GM18520 (cell line): ENCODE results near the gene CCPG1.

Source experiments
- ATAC-seq: cut with Tn5 transposase; IDR thresholded peaks from one replicate; pipeline ENCODE4 v1.9.1; 2021; ENCODE audit not compliant: unreplicated experiment

CCPG1 gene

GRCh38 chr15:55383687-55384086, 24.5 kb downstream of the CCPG1 start:
- no peak for ATAC-seq

GRCh38 chr15:55381595-55381994, 26.6 kb downstream of the CCPG1 start:
- no peak for ATAC-seq

- no peak for ATAC-seq
Measured at GRCh38 chr15:55379095-55379494, 29.1 kb downstream of the CCPG1 start.

GRCh38 chr15:55372701-55373440, 35.3 kb downstream of the CCPG1 start:
- no peak for ATAC-seq

GRCh38 chr15:55366981-55367380, 41.2 kb downstream of the CCPG1 start:
- ATAC-seq, result no peak

- no peak for ATAC-seq
Measured at GRCh38 chr15:55362641-55363040, 45.5 kb downstream of the CCPG1 start.

DNA sequence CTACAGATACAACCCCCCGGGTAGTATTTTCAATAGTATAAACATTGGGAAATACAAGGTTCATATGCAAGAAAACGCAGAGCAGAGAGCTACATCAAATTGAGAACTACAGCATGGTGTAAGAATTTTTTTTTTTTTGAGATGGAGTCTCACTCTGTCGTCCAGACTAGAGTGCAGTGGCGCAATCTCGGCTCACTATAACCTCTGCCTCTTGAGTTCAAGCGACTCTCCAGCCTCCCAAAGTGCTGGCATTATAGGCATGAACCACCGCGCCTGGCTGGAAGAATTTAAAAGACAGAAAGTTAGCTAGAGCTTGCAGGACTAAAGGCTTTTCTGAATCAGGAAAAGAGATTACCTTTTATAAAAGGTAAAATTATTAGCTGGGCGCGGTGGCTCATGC, 47.1 kb downstream of the CCPG1 start:
- ATAC-seq, result no peak

GRCh38 chr15:55360256-55360655, 47.9 kb downstream of the CCPG1 start:
- no peak for ATAC-seq

DNA sequence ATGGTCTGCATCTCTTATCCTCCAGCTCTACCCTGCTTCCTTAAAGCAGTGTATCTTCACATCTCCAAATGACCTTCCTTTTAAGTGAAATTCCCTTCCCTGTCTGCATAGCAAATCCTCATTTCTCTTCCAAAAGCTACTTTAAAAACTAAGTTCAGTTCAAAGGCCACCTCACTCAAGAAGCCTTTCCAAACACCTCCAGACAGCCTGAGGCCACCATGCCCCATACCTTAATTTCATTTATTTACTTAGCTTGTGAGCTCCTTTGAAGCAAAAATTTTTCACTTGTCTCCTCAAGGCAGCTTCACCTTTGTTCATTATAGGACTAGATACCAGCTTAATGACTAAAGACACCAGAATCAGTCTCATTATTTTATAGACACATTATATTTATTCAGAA, 49.7 kb downstream of the CCPG1 start:
- no peak for ATAC-seq

GRCh38 chr15:55357774-55358173, 50.4 kb downstream of the CCPG1 start:
- no peak for ATAC-seq

DNA sequence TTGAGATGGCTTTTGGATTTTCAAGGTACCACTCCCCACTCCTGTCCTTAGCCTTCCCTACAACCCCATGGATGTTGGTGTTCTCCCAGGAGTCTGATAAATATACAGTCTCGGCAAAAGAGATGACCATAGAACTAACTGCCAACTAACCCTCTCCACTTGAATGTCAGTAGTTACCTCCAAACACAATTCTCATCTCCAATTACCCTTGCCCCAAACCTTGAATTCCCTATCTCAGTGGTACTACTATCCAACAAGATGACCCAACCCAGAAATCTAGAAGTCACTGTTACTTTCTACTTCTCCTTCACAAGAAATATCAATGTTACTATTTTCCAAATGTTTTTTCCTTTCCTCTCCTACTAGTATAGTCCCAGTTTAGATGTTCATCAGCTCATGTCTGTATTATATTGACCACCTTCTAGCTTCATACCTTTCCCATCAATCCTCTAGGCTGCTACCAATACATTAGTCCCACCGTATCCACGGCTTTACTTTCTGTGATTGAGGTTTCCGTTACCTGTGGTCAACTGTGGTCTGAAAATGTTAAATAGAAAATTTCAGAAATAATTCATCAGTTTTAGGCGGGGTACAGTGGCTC, 51.1 kb downstream of the CCPG1 start:
- no peak for ATAC-seq

DNA sequence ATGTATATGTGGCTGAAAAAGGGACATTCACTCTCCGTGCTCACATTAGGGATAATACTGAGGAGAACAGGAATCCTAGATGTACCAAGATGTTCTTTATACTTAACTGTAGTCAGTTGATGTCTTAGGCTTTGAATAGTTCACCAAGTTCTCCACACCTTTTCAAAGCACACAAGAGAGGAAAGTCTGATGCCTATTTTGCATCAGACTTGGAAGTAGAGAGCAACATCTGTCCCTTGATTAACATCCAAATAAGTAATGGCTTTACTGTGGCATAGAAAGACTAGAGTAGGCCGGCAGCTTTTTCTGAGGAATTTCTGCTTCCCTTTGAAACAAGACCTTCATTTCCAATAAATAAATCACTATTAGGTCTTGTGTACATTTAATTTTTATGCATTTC, 55.1 kb downstream of the CCPG1 start:
- ATAC-seq, result no peak

GRCh38 chr15:55349282-55349681, 58.9 kb downstream of the CCPG1 start:
- no peak for ATAC-seq

DNA sequence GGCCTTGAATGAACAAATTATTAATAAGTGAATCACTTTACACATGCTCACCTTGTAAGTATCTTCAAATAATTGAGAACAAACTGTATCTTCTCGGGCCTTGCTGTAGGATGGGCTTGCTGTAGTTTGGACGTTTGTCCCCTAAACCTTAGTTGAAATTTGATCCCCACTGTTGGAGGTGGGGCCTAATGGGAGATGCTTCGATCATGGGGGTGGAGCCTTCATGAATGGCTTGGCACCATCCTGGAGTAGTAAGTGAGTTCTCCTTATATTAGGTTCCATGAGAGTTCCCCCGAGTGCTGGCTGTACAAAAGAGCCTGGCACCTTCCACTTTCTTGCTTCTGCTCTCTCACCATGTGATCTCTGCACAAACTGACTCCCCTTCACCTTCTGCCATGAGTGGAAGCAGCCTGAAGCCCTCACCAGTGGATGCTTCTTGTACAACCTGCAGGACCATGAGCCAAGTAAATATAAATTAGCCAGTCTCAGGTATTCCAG, 59.8 kb downstream of the CCPG1 start:
- ATAC-seq, result no peak

- no peak for ATAC-seq
Measured at GRCh38 chr15:55344206-55344605, 64.0 kb downstream of the CCPG1 start.

GRCh38 chr15:55343168-55343567, 65.0 kb downstream of the CCPG1 start:
- ATAC-seq, result no peak

- ATAC-seq, result no peak
Measured at GRCh38 chr15:55337160-55337559, 71.0 kb downstream of the CCPG1 start.

- ATAC-seq, result no peak
Measured at GRCh38 chr15:55334997-55335396, 73.2 kb downstream of the CCPG1 start.

DNA sequence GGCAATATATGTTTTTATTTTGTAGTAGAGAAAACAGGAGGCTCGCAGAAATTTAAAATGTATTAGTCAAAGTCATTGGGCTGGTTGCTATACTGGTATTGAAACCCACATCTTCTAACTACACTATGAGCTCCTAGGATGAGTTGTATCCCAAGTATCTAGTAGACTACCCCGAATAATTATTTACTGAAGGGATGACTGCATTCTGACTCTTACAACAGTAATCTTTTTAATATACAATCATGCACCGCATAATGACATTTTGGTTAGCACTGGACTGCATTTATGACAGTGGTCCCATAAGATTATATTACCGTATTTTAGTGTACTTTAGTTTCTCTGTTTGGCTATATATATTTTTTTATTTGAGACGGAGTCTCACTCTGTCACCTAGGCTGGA, 73.8 kb downstream of the CCPG1 start:
- no peak for ATAC-seq

DNA sequence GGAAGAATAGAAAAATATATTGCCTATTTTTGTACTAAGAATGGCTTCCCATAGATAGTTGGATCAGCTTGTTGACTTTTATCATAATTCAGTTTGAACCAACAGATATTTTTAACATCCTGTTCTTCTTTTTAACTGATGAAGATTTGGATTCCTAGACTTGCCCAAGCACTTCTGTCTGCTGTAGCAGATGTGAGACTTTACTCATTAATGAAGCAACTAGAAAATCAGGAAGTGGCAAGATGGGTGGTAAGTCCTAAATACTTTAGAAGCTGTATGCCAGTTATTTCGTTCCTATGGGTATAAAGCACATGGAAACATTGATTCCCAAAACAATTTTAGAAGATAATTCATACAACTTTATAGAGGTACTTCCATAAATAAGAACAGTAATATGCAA, 80.8 kb downstream of the CCPG1 start:
- ATAC-seq, result no peak

DNA sequence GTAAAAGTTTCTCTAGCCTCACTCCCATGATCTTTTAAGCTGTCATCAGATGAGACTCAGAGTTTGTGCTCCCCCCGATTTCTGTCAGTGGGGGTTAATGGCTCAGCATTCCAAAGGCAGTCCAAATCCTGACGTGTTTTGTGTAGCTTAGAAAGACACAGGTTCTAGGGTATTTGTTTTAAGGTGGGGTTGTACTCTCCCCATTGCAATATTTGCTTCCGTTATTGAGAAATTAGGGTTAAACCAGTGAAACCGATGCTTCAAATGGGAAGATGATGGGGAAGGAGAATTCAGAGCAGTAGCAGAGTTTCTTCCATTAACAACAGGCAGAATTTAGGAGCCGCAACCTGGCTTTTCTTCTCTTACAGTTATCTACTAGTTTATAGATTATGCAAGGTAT, 85.7 kb downstream of the CCPG1 start:
- no peak for ATAC-seq

DNA sequence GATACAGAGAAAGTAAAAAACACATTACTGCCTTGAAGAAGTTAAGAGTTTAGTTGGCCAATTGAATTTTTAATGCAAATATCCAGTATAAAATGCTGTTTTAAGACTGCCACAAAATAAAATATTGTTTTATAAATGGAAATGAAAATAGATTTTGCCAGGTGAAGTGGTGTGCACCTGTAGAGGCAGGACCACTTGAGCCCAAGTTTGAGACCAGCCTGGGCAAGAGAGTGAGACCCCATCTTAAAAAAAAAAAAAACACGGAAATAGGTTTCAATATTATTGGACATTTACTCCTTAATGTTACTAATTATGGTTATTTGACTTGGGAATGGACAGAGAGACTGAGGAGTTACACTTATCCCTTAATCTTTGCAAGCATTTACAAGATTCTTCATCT, 87.2 kb downstream of the CCPG1 start:
- ATAC-seq, result no peak

GRCh38 chr15:55320238-55320550, 88.0 kb downstream of the CCPG1 start:
- no peak for ATAC-seq
